Astrocyte (in vitro differentiated cells and primary cell): ENCODE measurements around the gene TM9SF4. TPM values are rescaled to one million over a fixed set of nuclear protein-coding genes. Genes with fewer than 3 reads are reported as not detected.
"Not testable (repeated sequence)": the region's sequence is repeated elsewhere in the genome, so short reads cannot be mapped to it uniquely, and the experiment has no call there.

Experiments
- DNase-seq: peaks from one replicate; pipeline ENCODE4 v3.0.0-alpha.2; 2010; ENCODE audit warnings: low read depth
- FAIRE-seq: peaks from 2 replicates; lab custom pipeline; 2011; peaks lifted over from hg19 to GRCh38; lab: Jason Lieb, UNC
- H2AFZ ChIP-seq: 2 replicates; pipeline ENCODE4 v1.6.0; 2012; ENCODE audit warnings: low read depth, low read length, inconsistent platforms
- H3K27ac ChIP-seq: 2 replicates; pipeline ENCODE4 v1.5.1; 2011; ENCODE audit warnings: low read depth, low read length, inconsistent platforms
- H3K27me3 ChIP-seq: 2 replicates; pipeline ENCODE4 v1.6.0; 2011; ENCODE audit warnings: low read length, inconsistent platforms; ENCODE audit not compliant: insufficient read depth
- H3K36me3 ChIP-seq: 2 replicates; pipeline ENCODE4 v1.5.1; 2011; ENCODE audit warnings: low read length, inconsistent platforms; ENCODE audit not compliant: insufficient read depth
- H3K4me1 ChIP-seq: 2 replicates; pipeline ENCODE4 v1.5.1; 2011; ENCODE audit warnings: low read length, inconsistent platforms; ENCODE audit not compliant: insufficient read depth
- H3K4me2 ChIP-seq: 2 replicates; pipeline ENCODE4 v1.6.0; 2012; ENCODE audit warnings: low read length, inconsistent platforms
- H3K4me3 ChIP-seq: 2 replicates; pipeline ENCODE4 v1.5.1; 2011; ENCODE audit warnings: low read depth, mild to moderate bottlenecking, low read length, inconsistent platforms; ENCODE audit not compliant: insufficient read depth
- H3K79me2 ChIP-seq: 2 replicates; pipeline ENCODE4 v1.6.0; 2012; ENCODE audit warnings: mild to moderate bottlenecking, low read length, inconsistent platforms; ENCODE audit not compliant: insufficient read depth
- H3K9ac ChIP-seq: 2 replicates; pipeline ENCODE4 v1.6.0; 2012; ENCODE audit warnings: mild to moderate bottlenecking, low read length, inconsistent platforms
- H3K9me3 ChIP-seq: 2 replicates; pipeline ENCODE4 v1.5.1; 2012; ENCODE audit warnings: low read depth, mild to moderate bottlenecking, low read length, inconsistent platforms; ENCODE audit not compliant: insufficient read depth
- H4K20me1 ChIP-seq: 2 replicates; pipeline ENCODE4 v1.6.0; 2012; ENCODE audit warnings: low read length, inconsistent platforms; ENCODE audit not compliant: insufficient read depth
- H3K27ac Mint-ChIP-seq: one replicate; pipeline ENCODE4 v1.8.0; 2021; ENCODE audit warnings: mild to moderate bottlenecking, mixed read lengths; ENCODE audit not compliant: unreplicated experiment
- H3K27me3 Mint-ChIP-seq: one replicate; pipeline ENCODE4 v1.8.0; 2021; ENCODE audit warnings: low read depth, mixed read lengths; ENCODE audit not compliant: unreplicated experiment
- H3K36me3 Mint-ChIP-seq: one replicate; pipeline ENCODE4 v1.8.0; 2021; ENCODE audit warnings: low read depth, mixed read lengths; ENCODE audit not compliant: unreplicated experiment
- H3K4me1 Mint-ChIP-seq: one replicate; pipeline ENCODE4 v1.8.0; 2021; ENCODE audit warnings: low read depth, mixed read lengths; ENCODE audit not compliant: unreplicated experiment
- H3K4me3 Mint-ChIP-seq: one replicate; pipeline ENCODE4 v1.8.0; 2021; ENCODE audit warnings: mild to moderate bottlenecking, moderate library complexity, mixed read lengths; ENCODE audit not compliant: unreplicated experiment
- H3K9me3 Mint-ChIP-seq: one replicate; pipeline ENCODE4 v1.8.0; 2021; ENCODE audit warnings: mild to moderate bottlenecking, mixed read lengths; ENCODE audit not compliant: unreplicated experiment
- CTCF ChIP-seq: IDR thresholded peaks from 2 replicates; pipeline ENCODE4 v1.5.1; 2011; ENCODE audit warnings: low read depth, mild to moderate bottlenecking, inconsistent platforms, low read length, moderate library complexity; ENCODE audit not compliant: insufficient read depth
- EZH2 ChIP-seq: IDR thresholded peaks from 2 replicates; pipeline ENCODE4 v1.6.1; 2012; ENCODE audit warnings: mild to moderate bottlenecking, low read length, inconsistent platforms; ENCODE audit not compliant: insufficient read depth
- total RNA-seq: library from RNA; stranded (reverse); gene quantifications from 2 replicates; pipeline ENCODE4 v1.2.1, GENCODE V29; 2021

Gene TM9SF4
- total RNA-seq, 1 donor from 2014 or later: 64.0 TPM

- FAIRE-seq (no peak), DNase-seq (no peak)
- no peaks in the 10 kb centered on the region for H3K27me3 Mint-ChIP-seq
- peaks cover 6% of the 10 kb centered on the region for H3K4me1 Mint-ChIP-seq
- H4K20me1 ChIP-seq: no peaks in the 10 kb centered on the region
- no peak overlapping the region for H3K27ac ChIP-seq
- H3K27me3 ChIP-seq: no peaks in the 10 kb centered on the region
- peaks cover 10% of the 10 kb centered on the region for H3K36me3 ChIP-seq
- no peaks in the 10 kb centered on the region for H3K9me3 Mint-ChIP-seq
- H3K79me2 ChIP-seq: no peaks in the 10 kb centered on the region
- peaks cover 18% of the 10 kb centered on the region for H3K36me3 Mint-ChIP-seq
- no peak overlapping the region for H3K9ac ChIP-seq
- H3K4me1 ChIP-seq: peaks cover 3% of the 10 kb centered on the region
- no peak overlapping the region for H2AFZ ChIP-seq
- no peak for TF ChIP-seq EZH2
- no peak for TF ChIP-seq CTCF
- H3K4me2 ChIP-seq: no peak overlapping the region
- no peaks in the 10 kb centered on the region for H3K9me3 ChIP-seq
- H3K4me3 ChIP-seq: no peak overlapping the region
- no peak overlapping the region for H3K4me3 Mint-ChIP-seq
- H3K27ac Mint-ChIP-seq: no peak overlapping the region
Observed at GRCh38 chr20:32165836-32166545, 56.5 kb downstream of the TM9SF4 start.

GRCh38 chr20:32167552-32167951 lies 58.0 kb downstream of the TM9SF4 start:
- H3K27ac ChIP-seq: no peak overlapping the region
- FAIRE-seq (no peak), DNase-seq (no peak)
- H3K4me3 ChIP-seq: no peak overlapping the region
- no peak overlapping the region for H2AFZ ChIP-seq
- H3K9ac ChIP-seq: no peak overlapping the region
- peaks cover 2% of the 10 kb centered on the region for H3K36me3 ChIP-seq
- TF ChIP-seq CTCF (no peak), EZH2 (no peak)
- H4K20me1 ChIP-seq: no peaks in the 10 kb centered on the region
- no peak overlapping the region for H3K4me3 Mint-ChIP-seq
- H3K27me3 Mint-ChIP-seq: no peaks in the 10 kb centered on the region
- H3K9me3 ChIP-seq: no peaks in the 10 kb centered on the region
- no peak overlapping the region for H3K27ac Mint-ChIP-seq
- no peaks in the 10 kb centered on the region for H3K9me3 Mint-ChIP-seq
- H3K79me2 ChIP-seq: no peaks in the 10 kb centered on the region
- peaks cover 6% of the 10 kb centered on the region for H3K4me1 Mint-ChIP-seq
- no peak overlapping the region for H3K4me2 ChIP-seq
- H3K36me3 Mint-ChIP-seq: peaks cover 10% of the 10 kb centered on the region
- H3K4me1 ChIP-seq: peaks cover 3% of the 10 kb centered on the region
- no peaks in the 10 kb centered on the region for H3K27me3 ChIP-seq

- H3K4me2 ChIP-seq: no peak overlapping the region
- peaks cover 10% of the 10 kb centered on the region for H3K36me3 Mint-ChIP-seq
- H3K27ac ChIP-seq: no peak overlapping the region
- H3K9ac ChIP-seq: no peak overlapping the region
- no peak overlapping the region for H2AFZ ChIP-seq
- no peak overlapping the region for H3K4me3 ChIP-seq
- FAIRE-seq (no peak), DNase-seq (peak; percentile 43)
- H3K4me3 Mint-ChIP-seq: no peak overlapping the region
- H3K9me3 Mint-ChIP-seq: no peaks in the 10 kb centered on the region
- H4K20me1 ChIP-seq: no peaks in the 10 kb centered on the region
- no peaks in the 10 kb centered on the region for H3K27me3 Mint-ChIP-seq
- H3K27ac Mint-ChIP-seq: no peak overlapping the region
- TF ChIP-seq CTCF: no peak
- TF ChIP-seq EZH2: no peak
- H3K9me3 ChIP-seq: no peaks in the 10 kb centered on the region
- peaks cover 6% of the 10 kb centered on the region for H3K4me1 Mint-ChIP-seq
- no peaks in the 10 kb centered on the region for H3K27me3 ChIP-seq
- H3K36me3 ChIP-seq: peaks cover under 1% of the 10 kb centered on the region
- no peaks in the 10 kb centered on the region for H3K79me2 ChIP-seq
- H3K4me1 ChIP-seq: peaks cover 3% of the 10 kb centered on the region
Observed at GRCh38 chr20:32168184-32168910, 58.8 kb downstream of the TM9SF4 start.

DNA sequence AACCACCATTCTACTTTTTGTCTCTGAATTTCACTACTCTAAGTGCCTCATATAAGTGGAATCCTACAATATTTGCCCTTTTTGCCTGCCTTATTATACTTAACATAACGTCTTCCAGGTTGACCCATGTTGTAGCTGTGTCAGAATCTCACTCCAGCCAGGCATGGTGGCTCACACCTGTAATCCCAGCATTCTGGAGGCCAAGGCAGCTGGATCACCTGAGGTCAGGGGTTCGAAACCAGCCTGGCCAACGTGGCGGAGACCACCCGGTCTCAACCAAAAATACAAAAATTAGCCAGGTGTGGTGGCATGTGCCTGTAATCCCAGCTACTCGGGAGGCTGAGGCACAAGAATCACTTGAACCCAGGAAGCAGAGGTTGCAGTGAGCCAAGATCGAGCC lies 68.2 kb downstream of the TM9SF4 start:
- not testable (repeated sequence) for H4K20me1 ChIP-seq, FAIRE-seq, H3K4me1 ChIP-seq, H3K9me3 Mint-ChIP-seq, H2AFZ ChIP-seq, H3K4me3 ChIP-seq, DNase-seq, H3K4me1 Mint-ChIP-seq, H3K36me3 ChIP-seq, H3K4me3 Mint-ChIP-seq, H3K27ac Mint-ChIP-seq, H3K9ac ChIP-seq, H3K27ac ChIP-seq, H3K4me2 ChIP-seq, H3K36me3 Mint-ChIP-seq, H3K79me2 ChIP-seq, H3K27me3 ChIP-seq, H3K27me3 Mint-ChIP-seq, H3K9me3 ChIP-seq
